ENCODE data around the gene GNGT2.

GNGT2 gene

GRCh38 chr17:49235896-49236295 lies 25.5 kb upstream of the GNGT2 start:
- TF ChIP-seq CTCF (IDR thresholded peaks at IDR 0.05; ENCODE audit: low read depth, low read length): no peak
- no peak for TF ChIP-seq POLR2A (IDR thresholded peaks at IDR 0.05; ENCODE audit: extremely low read depth, insufficient read length)
- no peak for TF ChIP-seq MAX (IDR thresholded peaks at IDR 0.05; ENCODE audit: low read depth, low read length)
- no peak for TF ChIP-seq MYC (IDR thresholded peaks at IDR 0.05; ENCODE audit: low read depth, low read length)
- DNase-seq (ENCODE audit: low read depth): no peak
- no peak overlapping the region for H3K4me3 ChIP-seq (ENCODE audit: low read depth, low read length)

- no peak for TF ChIP-seq POLR2A (IDR thresholded peaks at IDR 0.05; ENCODE audit: extremely low read depth, insufficient read length)
- TF ChIP-seq CTCF (IDR thresholded peaks at IDR 0.05; ENCODE audit: low read depth, low read length): no peak
- no peak for TF ChIP-seq MYC (IDR thresholded peaks at IDR 0.05; ENCODE audit: low read depth, low read length)
- no peak for TF ChIP-seq MAX (IDR thresholded peaks at IDR 0.05; ENCODE audit: low read depth, low read length)
Observed at GRCh38 chr17:49234509-49235080, 24.2 kb upstream of the GNGT2 start.

GRCh38 chr17:49231563-49231894 lies 21.2 kb upstream of the GNGT2 start:
- TF ChIP-seq MAX (IDR thresholded peaks at IDR 0.05; ENCODE audit: low read depth, low read length) (no peak), POLR2A (IDR thresholded peaks at IDR 0.05; ENCODE audit: extremely low read depth, insufficient read length) (no peak), MYC (IDR thresholded peaks at IDR 0.05; ENCODE audit: low read depth, low read length) (no peak), CTCF (IDR thresholded peaks at IDR 0.05; ENCODE audit: low read depth, low read length) (no peak)
- H3K4me3 ChIP-seq (ENCODE audit: low read depth, low read length): no peak overlapping the region
- no peak for DNase-seq (ENCODE audit: low read depth)

More at GRCh38 chr17:49234509-49235080, 24.2 kb upstream of the GNGT2 start:
- no peak overlapping the region for H3K4me3 ChIP-seq (ENCODE audit: low read depth, low read length)
- no peak for DNase-seq (ENCODE audit: low read depth)

GRCh38 chr17:49230636-49231562 lies 20.5 kb upstream of the GNGT2 start, which contains the start of gene PHOSPHO1:
Gene PHOSPHO1, minus strand, starts transcription at chr17:49230787. Its CDS starts 4,096 bp downstream, at chr17:49226691.
- H3K4me3 ChIP-seq (ENCODE audit: low read depth, low read length): peak within 1 kb of the TSS; percentile 71
- peak; percentile 84 for DNase-seq (ENCODE audit: low read depth)
- TF ChIP-seq MYC (IDR thresholded peaks at IDR 0.05; ENCODE audit: low read depth, low read length) (no peak), POLR2A (IDR thresholded peaks at IDR 0.05; ENCODE audit: extremely low read depth, insufficient read length) (no peak), CTCF (IDR thresholded peaks at IDR 0.05; ENCODE audit: low read depth, low read length) (no peak), MAX (IDR thresholded peaks at IDR 0.05; ENCODE audit: low read depth, low read length) (no peak)

- TF ChIP-seq CTCF (IDR thresholded peaks at IDR 0.05; ENCODE audit: low read depth, low read length) (no peak), MYC (IDR thresholded peaks at IDR 0.05; ENCODE audit: low read depth, low read length) (no peak), POLR2A (IDR thresholded peaks at IDR 0.05; ENCODE audit: extremely low read depth, insufficient read length) (no peak), MAX (IDR thresholded peaks at IDR 0.05; ENCODE audit: low read depth, low read length) (no peak)
- H3K4me3 ChIP-seq (ENCODE audit: low read depth, low read length): peak overlapping the region; percentile 42
- no peak for DNase-seq (ENCODE audit: low read depth)
Observed at GRCh38 chr17:49229805-49230600, 19.6 kb upstream of the GNGT2 start.
